NCI-H2107 treated with DMSO at 0.1 percent for 48 hours (cell line): ENCODE data around the gene CDC34.
"Not testable (repeated sequence)": the region's sequence is repeated elsewhere in the genome, so short reads cannot be mapped to it uniquely, and the experiment has no call there.

Source experiments
- DNase-seq: peaks from one replicate; lab custom pipeline; 2025; ENCODE audit not compliant: unreplicated experiment; lab: John Stamatoyannopoulos, UW

The CDC34 gene

GRCh38 chr19:572140-572742, 40.7 kb downstream of the CDC34 start, which contains the start of gene BSG:
Gene BSG (plus strand): TSS chr19:572596. CDS start chr19:572635, 39 bp downstream.
- DNase-seq, result peak; percentile 82

- no peak for DNase-seq
These were observed 41.4 kb downstream of the CDC34 start for GRCh38 chr19:572743-573518.

DNA sequence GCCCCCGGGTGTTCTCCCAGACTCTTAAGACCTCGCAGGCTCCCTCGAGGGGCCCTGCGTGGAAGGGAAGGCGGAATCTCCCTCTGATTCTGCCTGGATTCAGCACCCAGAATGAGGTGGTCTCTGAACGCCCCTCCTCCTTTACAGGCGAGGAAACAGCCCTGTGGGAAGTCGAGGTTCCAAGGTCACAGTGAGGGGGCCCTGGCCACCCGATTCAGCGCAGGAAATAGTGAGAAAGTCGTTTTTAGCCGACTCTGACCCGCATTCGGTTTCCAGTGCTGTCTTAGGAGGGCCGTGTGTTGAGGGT, 41.9 kb downstream of the CDC34 start:
- no peak for DNase-seq

DNA sequence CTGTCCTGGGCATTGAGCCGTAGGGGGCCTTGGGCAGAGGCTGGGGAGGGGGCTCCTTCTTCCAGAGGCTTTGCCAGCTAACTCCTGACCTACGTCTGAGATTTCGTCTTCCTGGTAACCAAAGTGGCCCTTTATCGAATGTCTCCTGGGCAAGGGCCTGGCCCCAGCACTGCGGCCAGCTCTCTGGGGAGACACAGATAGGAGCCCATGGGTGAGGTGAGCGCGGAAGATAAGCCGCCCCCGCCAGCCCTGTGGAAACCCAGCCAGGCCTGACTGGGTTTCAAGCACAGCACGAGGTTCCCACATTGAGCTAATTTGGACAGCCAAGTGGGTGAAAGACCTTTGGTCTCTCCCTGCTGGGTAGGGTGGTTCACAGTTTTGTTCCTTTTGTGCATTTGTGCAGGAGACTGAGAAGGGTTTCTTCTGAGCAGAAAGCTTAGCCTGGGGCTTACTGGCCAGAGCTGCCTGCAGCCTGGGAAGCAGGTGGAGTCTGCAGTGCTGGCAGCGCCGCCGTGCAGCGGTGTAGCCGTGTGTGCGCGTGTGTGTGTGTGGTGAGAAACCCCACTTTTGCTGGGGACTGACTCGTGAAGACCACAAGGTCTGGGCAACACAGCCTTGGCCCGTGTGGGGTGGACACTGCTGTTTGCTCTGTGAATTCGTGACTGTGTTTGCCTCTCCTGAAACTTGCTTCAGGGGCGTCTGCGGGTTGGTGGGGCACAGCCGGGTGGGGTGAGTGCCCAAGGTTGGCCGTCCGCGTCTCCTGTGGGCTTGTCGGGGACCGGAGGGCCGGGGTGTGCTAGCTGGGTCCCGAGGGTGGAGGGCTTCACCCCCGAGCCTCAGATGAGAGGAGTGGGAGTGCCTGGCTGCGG, 43.3 kb downstream of the CDC34 start:
- DNase-seq, result no peak

DNA sequence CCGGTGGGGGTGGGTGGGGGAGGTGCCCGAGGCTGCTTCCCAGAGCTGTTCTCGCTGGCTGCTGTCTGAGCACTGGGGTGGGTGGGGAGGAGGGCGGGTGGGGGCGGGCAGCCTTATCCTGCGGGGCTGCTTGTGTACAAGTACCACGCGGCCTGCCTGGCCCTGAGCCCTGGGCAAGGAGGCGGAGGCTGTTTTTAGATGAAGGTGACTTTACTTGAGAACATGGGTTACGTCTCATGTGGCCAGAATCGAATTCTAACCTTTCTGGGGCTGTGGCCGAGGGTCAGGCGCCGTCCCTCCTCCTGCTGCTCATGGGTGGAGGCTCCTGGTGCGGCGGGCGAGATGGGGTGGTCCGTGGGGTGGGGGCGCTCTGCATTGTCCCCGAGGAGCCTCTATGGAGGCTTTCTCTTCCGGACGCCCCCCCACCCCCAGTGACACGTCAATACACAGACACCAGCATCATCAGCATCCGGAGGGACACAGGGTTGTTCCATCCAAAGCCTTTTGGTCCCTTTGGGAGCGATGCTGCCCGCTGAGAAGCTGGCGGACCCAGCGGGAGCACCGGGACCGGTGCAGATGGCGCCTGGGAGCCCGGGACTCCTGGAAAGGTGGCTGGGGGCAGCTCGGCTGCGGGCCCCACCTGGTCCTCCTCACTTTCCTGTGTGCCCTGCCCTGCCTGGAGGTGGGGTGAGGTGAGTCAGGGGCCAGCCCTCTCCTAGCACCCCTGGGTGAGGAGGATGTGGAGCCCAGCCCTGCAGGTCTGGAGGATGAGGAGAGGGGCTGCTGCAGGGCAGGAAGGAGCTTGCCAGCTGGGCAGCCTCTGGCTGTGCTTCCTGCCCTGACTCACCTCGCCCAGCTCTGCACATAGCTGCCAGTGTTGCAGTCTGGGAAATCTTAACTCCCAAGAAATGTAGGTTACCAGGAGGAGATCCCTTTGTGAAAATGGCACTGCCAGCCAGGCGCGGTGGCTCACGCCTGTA, 44.3 kb downstream of the CDC34 start:
- no peak for DNase-seq

GRCh38 chr19:576768-577438, 45.3 kb downstream of the CDC34 start:
- DNase-seq, result no peak

DNA sequence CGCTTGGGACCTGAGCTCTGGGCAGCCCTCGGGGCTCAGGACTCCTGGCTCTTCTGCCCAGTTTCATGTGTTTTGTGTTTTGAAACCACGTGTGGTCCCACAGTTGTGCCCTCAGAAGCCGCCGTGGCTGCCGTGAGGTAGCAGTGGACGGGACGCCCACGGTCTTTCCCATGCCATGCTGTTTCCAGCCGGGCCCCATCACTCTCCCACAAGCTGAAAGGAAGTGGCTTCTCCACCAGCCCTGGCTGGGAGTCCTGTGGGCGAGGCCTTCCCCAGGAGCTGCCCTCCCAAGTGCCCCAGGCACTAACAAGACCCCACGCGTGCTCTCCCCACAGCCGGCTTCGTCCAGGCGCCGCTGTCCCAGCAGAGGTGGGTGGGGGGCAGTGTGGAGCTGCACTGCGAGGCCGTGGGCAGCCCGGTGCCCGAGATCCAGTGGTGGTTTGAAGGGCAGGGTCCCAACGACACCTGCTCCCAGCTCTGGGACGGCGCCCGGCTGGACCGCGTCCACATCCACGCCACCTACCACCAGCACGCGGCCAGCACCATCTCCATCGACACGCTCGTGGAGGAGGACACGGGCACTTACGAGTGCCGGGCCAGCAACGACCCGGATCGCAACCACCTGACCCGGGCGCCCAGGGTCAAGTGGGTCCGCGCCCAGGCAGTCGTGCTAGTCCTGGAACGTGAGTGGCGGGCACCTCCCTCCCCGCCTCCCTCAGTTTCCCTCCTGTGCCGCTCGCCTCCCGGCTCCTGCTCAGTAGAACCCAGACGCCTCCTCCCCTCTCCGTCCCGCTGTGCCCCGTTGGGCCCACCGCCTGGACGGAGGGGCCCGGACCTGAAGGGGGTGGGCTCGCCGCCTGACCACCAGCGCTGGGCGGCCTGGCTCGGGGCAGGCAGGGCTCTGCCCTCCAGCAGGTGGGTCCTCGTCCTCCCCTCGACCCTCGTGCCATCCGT, 46.2 kb downstream of the CDC34 start:
- DNase-seq, result no peak

GRCh38 chr19:579111-579841, 47.7 kb downstream of the CDC34 start:
- DNase-seq, result no peak

GRCh38 chr19:579842-580155, 48.2 kb downstream of the CDC34 start:
- no peak for DNase-seq

- no peak for DNase-seq
These were observed 48.8 kb downstream of the CDC34 start for GRCh38 chr19:580274-580835.

DNA sequence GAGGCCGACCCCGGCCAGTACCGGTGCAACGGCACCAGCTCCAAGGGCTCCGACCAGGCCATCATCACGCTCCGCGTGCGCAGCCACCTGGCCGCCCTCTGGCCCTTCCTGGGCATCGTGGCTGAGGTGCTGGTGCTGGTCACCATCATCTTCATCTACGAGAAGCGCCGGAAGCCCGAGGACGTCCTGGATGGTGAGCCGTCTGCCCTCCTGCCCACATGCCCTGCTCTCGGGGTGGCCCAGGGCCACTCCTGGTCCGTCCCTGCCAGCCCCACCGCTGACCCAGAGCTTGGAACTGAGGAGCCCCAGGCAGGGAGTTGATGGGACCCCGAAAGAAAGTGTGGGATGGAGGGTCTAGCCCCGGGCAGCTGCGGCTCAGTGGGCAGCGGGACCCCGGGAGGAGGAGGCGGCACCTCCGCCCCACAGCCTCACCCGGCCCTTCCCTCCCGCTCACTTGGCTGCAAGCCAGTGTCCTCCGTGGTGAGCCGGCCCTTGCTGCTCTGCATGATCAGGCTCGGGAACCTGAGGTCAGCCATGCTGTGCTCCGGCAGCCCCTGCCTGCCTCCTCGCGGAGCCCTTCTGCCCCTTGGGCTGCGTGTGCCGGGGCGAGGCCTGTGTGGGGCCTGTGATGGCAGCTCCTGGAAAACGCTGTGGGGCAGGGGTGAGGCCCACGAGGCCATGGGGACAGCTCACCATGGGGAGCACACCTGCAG, 50.0 kb downstream of the CDC34 start:
- no peak for DNase-seq

DNA sequence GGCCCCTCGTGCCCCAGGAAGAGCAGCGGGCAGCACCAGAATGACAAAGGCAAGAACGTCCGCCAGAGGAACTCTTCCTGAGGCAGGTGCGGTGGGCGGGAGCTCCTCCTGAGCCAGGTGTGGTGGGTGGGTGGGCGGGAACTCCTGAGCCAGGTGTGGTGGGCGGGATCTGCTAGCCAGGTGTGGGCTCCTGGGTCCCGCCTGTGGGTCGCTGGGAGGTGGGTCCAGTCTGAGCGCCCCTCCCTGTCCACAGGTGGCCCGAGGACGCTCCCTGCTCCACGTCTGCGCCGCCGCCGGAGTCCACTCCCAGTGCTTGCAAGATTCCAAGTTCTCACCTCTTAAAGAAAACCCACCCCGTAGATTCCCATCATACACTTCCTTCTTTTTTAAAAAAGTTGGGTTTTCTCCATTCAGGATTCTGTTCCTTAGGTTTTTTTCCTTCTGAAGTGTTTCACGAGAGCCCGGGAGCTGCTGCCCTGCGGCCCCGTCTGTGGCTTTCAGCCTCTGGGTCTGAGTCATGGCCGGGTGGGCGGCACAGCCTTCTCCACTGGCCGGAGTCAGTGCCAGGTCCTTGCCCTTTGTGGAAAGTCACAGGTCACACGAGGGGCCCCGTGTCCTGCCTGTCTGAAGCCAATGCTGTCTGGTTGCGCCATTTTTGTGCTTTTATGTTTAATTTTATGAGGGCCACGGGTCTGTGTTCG, 51.1 kb downstream of the CDC34 start:
- DNase-seq, result no peak

DNA sequence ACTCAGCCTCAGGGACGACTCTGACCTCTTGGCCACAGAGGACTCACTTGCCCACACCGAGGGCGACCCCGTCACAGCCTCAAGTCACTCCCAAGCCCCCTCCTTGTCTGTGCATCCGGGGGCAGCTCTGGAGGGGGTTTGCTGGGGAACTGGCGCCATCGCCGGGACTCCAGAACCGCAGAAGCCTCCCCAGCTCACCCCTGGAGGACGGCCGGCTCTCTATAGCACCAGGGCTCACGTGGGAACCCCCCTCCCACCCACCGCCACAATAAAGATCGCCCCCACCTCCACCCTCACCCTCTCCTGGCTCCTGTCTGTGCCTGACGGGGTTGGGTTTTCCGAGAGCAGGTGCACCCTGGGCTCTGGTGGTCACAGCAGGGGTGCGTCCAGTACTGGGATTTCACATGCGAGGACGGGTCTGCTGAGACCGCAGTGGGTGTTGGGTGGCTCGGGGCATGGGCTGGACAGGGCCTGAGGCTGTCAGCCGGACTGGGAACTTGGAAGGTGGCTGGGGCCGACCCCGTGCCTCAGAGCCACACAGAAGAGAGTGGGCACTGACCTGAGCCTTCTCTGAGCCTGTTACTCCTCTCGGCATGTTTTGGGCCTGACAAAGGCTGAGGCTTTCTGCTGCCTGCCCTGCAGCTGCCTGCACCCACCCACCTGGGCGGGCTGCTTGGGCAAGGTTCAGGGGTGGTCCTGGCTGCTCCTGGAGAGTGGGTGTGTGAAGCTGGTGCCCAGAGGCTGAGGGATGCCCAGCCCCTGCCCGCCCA, 51.8 kb downstream of the CDC34 start:
- no peak for DNase-seq

- DNase-seq, result no peak
These were observed 52.3 kb downstream of the CDC34 start for GRCh38 chr19:583968-584239.

GRCh38 chr19:584240-585001, 52.9 kb downstream of the CDC34 start:
- no peak for DNase-seq

DNA sequence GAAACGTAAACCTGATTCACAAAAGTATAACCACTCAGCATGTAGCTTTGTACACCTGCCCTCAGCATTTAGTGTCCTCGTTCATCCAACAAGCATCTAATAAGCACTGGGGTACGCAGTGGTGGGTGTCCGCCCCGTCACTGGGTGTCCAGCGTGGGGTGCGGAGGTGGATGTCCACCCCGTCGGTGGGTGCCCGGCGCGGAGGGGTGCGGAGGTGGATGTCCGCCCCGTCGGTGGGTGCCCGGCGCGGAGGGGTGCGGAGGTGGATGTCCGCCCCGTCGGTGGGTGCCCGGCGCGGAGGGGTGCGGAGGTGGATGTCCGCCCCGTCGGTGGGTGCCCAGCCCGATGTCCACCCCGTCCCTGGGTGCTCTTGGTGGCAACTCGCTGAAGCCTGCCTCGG, 53.6 kb downstream of the CDC34 start:
- not testable (repeated sequence) for DNase-seq
